ENCODE results near the gene ZNF444.
A peak's percentile ranks its signal among the peaks of the same experiment; 100 is the strongest.

ZNF444 gene

GRCh38 chr19:56107626-56108351, 33.3 kb upstream of the ZNF444 start:
- no peak for DNase-seq

DNA sequence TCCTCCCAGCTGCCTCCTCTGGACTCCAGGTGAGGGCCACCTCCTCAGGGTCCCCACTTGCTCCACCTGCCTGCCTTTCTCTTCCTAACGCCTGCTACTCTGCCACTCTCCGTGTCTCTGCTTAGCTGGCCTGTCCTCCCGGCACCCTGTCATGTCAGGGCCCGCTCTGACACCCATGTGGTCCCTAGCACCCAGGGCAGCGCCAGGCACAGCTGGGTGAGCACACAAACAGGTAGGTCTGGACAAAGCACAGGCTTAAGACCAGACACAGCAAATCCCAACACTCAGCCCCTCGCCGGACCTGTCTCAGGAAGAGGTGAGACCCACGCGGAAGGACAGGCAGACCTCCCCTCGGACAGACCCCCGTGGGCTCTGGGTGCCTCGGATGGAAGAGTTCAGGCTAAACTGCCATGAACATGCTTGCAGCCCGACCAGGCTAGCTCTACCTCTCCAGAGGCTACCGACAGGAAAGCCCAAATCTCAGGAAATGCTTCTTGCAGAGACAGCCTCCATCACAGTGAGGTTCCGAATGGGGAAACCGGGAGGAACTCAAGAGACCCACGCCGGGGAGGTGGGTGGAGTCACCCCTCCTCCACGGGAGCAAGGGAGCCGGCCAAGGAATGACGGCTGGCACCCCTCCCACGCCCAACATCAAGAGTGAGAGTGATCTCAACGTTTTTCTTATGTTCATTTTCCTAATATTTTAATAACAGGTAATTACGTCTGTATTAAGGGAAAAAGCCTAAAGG, 32.5 kb upstream of the ZNF444 start:
- no peak for DNase-seq

DNA sequence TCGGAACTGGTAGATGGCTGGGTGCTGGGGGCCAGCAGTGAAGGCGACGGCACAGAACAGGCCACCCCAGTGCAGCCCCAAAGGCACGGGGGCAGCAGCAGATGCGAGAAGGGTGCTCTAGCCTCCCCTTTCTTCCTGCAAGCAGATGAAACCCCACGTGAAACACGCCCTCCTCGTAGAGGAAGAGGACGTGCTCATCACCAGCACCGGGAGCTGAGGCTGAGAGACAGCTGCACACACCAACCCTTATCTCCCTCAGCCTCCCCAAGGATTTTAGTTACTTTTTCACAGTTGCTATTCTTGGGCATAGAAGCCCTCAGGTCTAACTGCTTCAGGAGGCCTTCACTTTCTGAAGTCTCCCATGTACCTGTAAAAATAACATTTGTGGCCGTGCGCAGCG, 31.9 kb upstream of the ZNF444 start:
- DNase-seq, result no peak

- no peak for DNase-seq
Measured at GRCh38 chr19:56110515-56111448, 30.3 kb upstream of the ZNF444 start.

- peak; percentile 33 to 49 for DNase-seq
Measured at GRCh38 chr19:56111601-56112312, 29.3 kb upstream of the ZNF444 start.

DNA sequence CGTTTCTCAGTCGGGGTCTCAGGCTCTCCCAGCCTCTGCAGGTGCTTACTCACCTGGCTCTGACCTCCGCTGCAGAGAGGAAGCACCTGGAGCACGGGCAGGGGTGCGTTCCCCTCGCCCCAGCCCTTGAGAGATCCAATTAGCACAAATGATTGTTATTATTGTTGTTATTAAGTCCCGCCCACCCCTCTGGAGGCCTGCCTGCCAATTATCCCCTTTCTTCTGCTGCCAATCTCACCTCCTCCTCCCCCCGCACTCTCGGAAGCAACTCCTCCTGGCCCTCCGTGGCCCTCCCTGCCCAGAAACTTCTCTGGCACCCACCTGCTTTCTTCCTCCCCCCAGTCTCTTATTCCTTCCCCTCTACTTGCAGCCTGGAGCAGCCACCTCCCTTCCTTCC, 28.8 kb upstream of the ZNF444 start:
- no peak for DNase-seq

GRCh38 chr19:56113074-56113632, 27.9 kb upstream of the ZNF444 start:
- DNase-seq, result no peak

DNA sequence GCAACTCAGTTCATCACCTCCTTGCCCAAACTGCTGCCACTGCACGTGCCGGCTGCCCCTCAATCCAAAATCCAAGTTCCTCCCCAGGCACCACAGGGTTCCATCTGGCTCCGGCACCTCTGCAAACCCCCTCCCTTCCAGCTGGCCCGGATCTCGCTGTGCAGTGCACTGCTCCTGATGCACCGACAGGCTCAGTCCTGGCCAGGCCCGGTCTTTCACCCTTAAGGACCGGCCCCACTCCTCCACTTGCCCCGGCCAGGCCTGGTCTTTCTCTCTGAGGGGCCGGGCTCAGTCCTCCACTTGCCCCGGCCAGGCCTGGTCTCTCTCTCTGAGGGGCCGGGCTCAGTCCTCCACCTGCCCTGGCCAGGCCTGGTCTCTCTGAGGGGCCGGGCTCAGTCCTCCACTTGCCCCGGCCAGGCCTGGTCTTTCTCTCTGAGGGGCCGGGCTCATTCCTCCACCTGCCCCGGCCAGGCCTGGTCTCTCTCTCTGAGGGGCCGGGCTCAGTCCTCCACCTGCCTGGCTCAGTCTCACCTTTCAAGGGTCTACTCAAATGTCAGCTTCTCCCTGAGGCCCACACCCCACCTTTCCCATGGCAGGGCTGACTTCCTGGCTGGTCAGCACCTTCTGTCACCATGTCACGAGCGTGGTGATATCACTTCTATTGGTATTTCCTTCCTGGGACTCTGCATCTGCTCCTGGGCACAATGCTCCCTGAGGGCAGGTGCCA, 26.9 kb upstream of the ZNF444 start:
- DNase-seq, result no peak

DNA sequence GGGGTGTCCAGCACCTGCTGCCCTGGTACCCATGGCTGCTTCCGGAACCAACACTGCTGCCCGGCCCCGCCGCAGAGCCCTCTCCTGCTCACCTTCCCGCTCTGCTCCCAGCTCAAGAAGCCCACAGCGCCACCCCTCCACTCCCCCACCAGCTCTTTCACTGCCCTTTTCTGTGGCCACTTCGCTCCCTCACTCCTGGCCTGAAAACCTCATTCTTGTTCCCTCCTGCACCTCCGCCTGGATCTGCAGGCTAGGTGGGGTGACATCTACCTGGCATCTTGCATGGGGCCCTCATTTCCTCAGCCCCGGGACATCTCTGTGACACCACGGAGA, 26.3 kb upstream of the ZNF444 start:
- no peak for DNase-seq

- no peak for DNase-seq
Measured at GRCh38 chr19:56115490-56115889, 25.6 kb upstream of the ZNF444 start.

GRCh38 chr19:56116606-56117005, 24.5 kb upstream of the ZNF444 start:
- no peak for DNase-seq

- no peak for DNase-seq
Measured at GRCh38 chr19:56117376-56117884, 23.7 kb upstream of the ZNF444 start.

DNA sequence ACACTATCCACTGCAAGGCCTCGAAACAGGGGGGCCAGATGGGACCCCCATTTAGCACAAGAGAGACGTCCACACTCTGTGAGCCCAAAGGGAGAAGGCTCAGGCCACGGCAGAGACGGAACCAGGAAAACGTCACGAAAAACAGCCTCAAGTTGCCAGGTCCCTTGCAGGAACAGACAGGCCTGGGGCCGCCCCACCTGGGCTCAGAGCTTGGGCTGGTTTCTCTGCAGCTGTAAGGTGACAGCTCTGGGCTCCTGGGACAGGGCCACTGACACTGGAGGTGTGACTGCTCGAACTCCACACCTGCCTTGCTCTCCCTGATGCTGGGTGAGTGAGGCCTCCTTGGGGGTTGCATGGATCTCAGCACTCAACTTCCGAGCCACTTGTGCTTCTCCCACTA, 23.2 kb upstream of the ZNF444 start:
- no peak for DNase-seq

GRCh38 chr19:56118666-56119581, 22.2 kb upstream of the ZNF444 start:
- no peak for DNase-seq

- no peak for DNase-seq
Measured at GRCh38 chr19:56119582-56119978, 21.5 kb upstream of the ZNF444 start.

GRCh38 chr19:56120002-56120370, 21.1 kb upstream of the ZNF444 start:
- DNase-seq, result no peak

DNA sequence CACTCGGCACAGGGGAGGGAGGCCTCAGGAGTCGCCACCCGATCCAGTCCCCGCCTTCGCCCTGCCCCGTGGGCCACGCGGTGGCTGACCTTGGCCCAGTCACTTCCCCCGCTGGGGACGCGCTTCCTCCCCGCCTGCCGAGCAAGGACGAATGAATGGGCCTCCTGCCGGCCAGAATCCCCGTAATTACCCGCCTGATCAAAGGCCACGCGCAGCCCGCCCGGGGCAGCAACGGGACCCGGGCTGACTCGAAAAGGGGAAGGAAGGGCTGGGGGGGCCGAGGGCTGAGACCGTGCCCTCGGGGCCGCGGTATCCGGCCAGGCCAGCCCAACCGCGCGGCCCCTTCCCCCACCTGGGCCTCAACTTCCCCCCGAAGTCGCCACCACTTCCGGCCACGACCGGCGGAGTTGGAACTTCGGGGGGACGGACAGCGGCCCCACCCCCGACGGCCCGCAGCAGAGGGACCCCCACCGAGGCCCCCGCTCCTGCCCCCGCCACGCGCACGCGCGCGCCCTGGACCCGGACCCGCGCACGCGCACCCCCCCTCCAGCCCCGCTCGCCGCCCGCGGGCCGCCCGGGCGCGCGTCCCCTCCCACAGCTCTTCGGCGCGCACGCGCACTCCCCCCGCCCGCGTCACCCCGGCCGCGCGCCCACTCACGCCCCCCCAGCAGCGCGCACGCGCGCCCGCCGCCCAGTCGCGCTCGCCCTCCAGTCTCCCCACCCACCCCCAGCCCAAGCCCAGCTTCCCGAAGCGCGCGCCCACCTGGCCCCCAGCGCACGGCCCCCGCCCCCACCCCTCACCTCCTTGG, 20.5 kb upstream of the ZNF444 start:
- DNase-seq, result peak; percentile 80 to 84

DNA sequence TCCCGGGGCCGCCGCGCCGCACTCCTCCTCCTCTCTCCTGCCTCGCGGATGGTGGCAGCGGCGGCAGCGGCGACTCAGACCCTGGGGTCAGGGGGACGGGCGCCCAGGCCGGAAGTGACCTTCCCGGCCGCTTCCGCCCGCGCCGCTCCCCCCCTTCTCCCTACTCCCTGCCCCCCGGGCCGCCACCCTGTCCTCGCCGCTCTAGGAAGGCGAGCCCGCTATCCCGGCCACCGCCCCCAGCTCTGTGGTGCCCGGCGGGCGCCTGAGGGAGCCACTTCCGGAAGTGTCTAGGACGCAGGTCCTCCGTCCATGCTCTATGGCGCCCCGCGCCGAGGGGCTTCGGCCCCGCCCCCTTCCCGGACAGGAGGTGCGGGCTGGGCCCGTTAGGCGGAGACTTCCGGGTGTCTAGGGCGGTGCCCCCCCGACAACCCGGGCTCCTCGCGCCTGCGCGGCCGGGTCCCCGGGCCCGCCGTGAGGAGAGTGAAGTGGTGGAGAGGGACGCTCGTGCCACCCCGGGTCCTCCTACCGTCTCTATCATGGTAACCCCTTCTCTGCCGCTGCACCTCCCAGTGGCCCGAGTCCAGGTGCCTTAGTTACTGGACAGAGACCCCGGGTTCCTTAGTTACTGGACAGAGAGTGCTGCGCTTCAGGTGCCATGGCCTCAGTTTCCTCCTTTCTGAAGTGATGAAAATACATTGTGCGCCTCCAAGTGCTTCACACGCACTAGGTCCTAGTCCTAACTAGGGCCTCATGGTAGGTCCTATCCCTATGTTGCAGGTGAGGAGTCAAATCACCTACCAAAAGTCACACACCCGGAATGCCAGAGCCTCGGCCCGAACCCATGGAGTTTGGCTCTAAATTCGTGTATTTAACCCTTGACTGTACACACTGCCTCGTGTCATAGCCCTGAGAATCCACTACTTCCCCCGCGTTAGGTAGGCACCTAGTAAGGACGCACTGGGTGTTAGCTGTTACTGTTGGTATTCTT, 19.6 kb upstream of the ZNF444 start, which contains the start of gene ZNF787:
Gene ZNF787 (minus strand): TSS at position 116 of the 988 bp plus-strand sequence. CDS start 18,078 bp downstream, outside the sequence.
- DNase-seq, result peak; percentile 97 to 98

Measured in stimulated activated CD4-positive, alpha-beta T cell treated with anti-CD3 and anti-CD28 coated beads, Interleukin-2, amount 100 ng/mL, for 24 hours (primary cell).